GM15510 (cell line): ENCODE data around the gene DRAP1.
A peak's percentile ranks its signal among the peaks of the same experiment; 100 is the strongest.

Experiments
- POLR2A ChIP-seq: IDR thresholded peaks from 3 replicates; pipeline ENCODE4 v1.6.1; 2011; ENCODE audit warnings: borderline replicate concordance; ENCODE audit not compliant: insufficient read length; ENCODE audit errors: extremely low read depth

DRAP1 gene, protein sequence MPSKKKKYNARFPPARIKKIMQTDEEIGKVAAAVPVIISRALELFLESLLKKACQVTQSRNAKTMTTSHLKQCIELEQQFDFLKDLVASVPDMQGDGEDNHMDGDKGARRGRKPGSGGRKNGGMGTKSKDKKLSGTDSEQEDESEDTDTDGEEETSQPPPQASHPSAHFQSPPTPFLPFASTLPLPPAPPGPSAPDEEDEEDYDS

GRCh38 chr11:65919141-65919572, at the start of gene DRAP1:
DRAP1 (plus strand) TSS chr11:65919426; CDS start chr11:65919502, 76 bp downstream.
- no peak for TF ChIP-seq POLR2A

GRCh38 chr11:65869643-65870306, 49.5 kb upstream of the DRAP1 start:
- TF ChIP-seq POLR2A, result no peak

DNA sequence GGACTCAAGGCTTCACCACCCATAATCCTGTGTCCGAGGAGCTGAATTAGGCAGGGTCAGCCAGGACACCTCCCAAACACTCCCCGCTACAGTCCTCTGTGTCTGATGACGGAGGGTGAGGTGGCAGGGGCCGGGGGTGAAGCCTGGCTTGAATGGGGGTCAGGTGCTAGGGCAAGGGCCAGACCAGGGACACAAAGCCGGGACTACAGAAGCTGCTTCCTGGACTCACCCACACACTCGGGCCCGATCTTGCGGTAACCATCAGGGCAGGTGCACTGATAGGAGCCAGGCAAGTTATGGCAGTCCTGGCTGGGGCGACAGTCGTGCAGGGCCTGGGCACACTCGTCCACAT, 48.9 kb upstream of the DRAP1 start:
- no peak for TF ChIP-seq POLR2A

GRCh38 chr11:65870706-65871681, 48.2 kb upstream of the DRAP1 start:
- no peak for TF ChIP-seq POLR2A

DNA sequence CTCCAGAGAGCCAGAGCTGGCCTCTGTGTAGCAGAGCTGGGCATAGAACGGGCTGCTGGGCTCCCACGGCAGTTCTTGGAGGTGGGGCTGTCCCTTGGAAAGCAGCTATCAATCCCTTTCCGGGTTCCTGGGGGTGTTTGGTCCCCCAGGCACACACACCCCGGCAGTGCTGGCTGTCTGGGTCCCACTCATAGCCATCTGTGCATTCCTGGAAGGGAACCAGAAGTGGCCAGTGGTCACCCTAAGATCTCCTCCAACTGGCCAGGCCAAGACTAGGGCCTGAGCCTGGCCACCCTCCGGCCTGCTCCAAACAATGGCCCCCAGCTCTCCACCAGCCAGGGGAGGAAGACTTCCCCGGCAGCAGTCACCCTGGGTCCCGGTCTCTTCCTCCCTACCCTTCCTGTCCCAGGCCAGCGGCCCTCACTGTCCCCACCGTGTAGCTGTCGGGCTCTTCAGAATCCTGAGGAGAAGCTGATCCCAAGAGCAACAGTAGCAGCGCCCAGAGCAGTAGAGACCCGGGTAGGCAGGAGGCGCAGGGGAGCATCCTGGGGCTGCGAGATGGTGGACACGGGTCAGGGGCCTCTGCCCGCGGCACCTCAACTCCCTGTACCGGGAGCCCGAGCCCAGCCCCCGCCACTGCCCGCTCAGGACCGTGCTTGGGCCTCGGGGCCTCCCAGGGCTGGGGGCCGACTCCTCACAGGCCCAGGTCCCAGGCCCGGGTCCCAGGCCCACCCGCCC, 47.2 kb upstream of the DRAP1 start:
- TF ChIP-seq POLR2A, result no peak

DNA sequence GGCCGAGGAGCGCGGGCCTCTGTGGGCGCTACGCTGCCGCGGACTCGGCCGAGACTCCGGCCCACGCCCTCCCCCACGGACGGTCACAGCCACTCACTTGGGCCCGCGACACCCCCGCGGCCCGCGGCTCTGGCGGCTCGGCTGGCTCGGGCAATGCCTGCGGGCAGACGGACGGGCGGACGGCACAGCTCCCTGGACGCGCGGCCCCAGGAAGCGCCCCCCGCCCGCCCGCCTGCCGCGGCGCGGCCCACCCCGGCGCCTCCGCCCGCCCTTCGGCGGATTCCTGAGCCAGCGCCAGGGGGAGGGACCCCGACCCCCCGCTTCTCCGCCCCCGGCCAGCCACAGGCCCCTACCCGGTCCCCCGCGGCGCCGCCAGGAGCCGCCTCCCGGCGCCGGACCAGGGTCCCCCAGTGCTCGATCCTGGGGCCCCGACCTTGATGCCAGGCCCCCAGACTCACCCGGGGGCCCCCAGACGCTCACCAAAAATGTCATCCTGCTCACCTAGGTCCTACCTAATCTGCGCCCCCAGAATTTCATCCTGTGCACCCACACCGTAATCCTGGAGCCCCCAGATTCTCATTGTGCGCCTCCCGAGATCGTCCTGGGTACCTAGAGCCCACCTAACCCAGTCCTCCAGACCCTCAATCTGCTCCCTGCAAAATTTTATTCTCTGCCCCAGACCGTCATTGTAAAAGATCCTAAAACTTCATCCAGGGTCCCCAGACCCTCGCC, 46.5 kb upstream of the DRAP1 start, which contains the start of gene EFEMP2:
EFEMP2 (minus strand) TSS at position 215 of the 732 bp plus-strand sequence. CDS start 446 bp downstream, outside the sequence.
- no peak for TF ChIP-seq POLR2A

DNA sequence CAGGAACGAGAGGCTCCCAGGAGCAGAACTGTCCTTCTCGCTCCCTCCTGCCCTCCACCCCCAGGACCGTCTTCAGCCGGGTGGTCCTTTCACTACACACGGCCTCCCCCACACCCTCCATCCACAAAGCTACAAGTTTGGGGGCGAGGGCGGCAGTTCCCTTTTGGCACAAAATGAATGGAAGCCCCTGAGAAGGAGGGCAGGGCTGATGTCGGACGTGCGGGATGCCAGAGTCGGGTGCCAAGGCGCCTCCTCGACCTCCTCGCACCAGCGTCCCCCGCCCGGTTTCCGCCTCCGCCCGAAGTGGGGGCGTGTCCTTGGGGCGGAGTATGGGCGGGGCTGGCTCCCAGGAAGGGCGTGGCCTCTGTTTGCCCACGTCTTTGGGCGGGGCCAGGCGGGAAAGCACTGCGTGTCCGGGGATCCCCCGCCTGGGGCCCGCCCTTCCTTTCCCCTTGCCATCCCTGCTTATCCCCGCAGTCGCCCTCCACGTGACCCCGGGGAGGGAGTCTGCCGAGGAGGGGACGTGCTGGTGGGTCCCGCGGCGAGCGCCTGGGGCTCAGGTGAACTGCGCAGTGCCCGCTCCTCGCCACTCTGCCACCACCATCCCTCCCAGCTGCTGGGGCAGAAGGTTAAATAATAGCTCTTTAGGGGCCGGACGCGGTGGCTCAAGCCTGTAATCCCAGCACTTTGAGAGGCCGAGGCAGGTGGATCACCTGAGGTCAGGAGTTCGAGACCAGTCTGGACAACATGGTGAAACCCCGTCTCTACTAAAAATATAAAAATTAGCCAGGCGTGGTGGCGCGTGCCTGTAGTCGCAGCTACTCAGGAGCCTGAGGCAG, 45.7 kb upstream of the DRAP1 start:
- peak; percentile 70 for TF ChIP-seq POLR2A

GRCh38 chr11:65879617-65880016, 39.6 kb upstream of the DRAP1 start, which contains the start of gene CTSW:
CTSW (plus strand) TSS chr11:65879837; CDS start chr11:65879855, 18 bp downstream.
- no peak for TF ChIP-seq POLR2A

- TF ChIP-seq POLR2A, result no peak
These were observed 39.2 kb upstream of the DRAP1 start for GRCh38 chr11:65880027-65880426.

DNA sequence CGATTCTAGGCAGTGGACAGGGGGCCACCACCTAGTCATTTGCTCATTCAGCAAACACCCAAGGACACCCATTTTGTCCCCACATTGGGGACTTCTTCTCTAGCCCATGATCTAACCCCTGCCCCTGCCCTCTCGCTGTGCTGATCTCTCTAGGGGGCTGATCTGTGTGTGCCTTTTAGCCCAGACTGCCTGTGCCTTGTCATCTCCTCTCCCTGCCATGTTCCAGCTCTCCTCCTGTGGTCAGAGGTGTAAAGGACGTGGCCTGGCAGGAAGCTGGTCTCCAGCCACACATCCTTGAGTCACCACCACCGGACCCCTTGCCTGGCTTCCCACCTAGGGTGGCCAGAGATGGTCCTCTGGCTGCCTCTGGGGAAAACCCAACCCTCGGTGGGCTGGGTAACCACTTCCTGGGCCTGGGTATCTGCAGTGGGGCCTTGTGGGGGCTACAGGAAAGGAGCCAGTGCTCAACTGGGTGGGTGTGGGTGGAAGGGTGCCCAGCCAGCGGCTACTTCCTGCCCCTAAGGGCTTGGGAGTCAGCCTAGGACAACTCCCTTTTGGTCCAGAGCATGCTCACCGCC, 38.3 kb upstream of the DRAP1 start:
- TF ChIP-seq POLR2A, result no peak

DNA sequence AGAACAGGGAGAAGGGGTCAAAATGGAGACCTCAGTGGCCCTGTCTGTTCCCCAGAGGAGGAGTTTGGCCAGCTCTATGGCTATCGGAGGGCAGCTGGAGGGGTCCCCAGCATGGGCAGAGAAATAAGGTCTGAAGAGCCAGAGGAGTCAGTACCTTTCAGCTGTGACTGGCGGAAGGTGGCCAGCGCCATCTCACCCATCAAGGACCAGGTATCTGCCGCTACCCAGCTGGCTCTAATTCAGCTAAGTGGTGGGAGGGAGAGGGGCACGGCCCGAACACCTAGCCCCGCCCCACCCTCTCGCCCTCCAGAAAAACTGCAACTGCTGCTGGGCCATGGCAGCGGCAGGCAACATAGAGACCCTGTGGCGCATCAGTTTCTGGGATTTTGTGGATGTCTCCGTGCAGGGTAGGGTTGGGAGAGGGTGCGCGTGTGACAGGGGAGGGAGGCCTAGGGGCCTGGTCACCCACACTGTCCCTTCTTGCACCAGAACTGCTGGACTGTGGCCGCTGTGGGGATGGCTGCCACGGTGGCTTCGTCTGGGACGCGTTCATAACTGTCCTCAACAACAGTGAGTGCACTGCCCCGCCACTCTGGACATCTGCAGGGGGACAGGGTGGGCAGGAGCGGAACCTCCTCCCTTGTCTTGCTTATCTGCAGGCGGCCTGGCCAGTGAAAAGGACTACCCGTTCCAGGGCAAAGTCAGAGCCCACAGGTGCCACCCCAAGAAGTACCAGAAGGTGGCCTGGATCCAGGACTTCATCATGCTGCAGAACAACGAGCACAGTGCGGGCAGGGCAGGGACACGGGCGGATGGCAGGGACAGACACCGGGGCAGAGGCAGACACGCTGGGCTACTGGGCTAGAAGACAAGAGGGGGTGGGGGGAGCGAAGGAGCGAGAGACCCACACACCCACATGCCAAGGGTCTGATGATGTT, 36.8 kb upstream of the DRAP1 start:
- no peak for TF ChIP-seq POLR2A
